Endothelial cell of umbilical vein (primary cell): Measurements from ENCODE around the gene TRRAP. TPM values are rescaled to one million over a fixed set of nuclear protein-coding genes. Genes with fewer than 3 reads are reported as not detected.

ENCODE experiments used
- BruUV-seq: library from RNA; stranded (reverse); fragments of 400-500 nt; replicated peaks from 2 replicates; lab custom pipeline; 2021; lab: Mats Ljungman, UMichigan
- CTCF ChIA-PET: fragments of 300-600, 350-600 bp; sonication (Branson Sonifier 250); formaldehyde crosslinking; loops from one replicate; lab custom pipeline; 2021; ENCODE audit warnings: antibody characterized with exemption, inconsistent platforms; lab: Charles Lee
- POLR2A ChIA-PET: fragments of 300-600, 350-600 bp; sonication (Branson Sonifier 250); formaldehyde crosslinking; loops from one replicate; lab custom pipeline; 2021; ENCODE audit warnings: antibody characterized with exemption, inconsistent platforms; lab: Charles Lee
- DNase-seq: peaks from one replicate; pipeline ENCODE4 v3.0.0-alpha.2; 2011; ENCODE audit warnings: low read depth, low spot score
- FAIRE-seq: peaks from 2 replicates; lab custom pipeline; 2011; peaks lifted over from hg19 to GRCh38; lab: Jason Lieb, UNC
- H2AFZ ChIP-seq: 2 replicates; pipeline ENCODE4 v1.6.0; 2012; ENCODE audit warnings: low read depth, low read length, control low read depth, inconsistent platforms
- H3K27ac ChIP-seq: 2 replicates; pipeline ENCODE4 v1.5.1; 2011; ENCODE audit warnings: low read depth, mild to moderate bottlenecking, control low read depth, low read length, moderate library complexity; ENCODE audit not compliant: insufficient read depth
- H3K27me3 ChIP-seq, 2 experiments: 2 replicates each; pipeline versions ENCODE4 v1.6.0 to v1.6.1; 2011; ENCODE audit warnings: low read length in 2 of 2, mixed read lengths in 1 of 2; ENCODE audit not compliant: control insufficient read depth in 2 of 2, insufficient read depth in 2 of 2
- H3K36me3 ChIP-seq, 2 experiments: 2 replicates in 1 of 2; 3 replicates in 1 of 2; pipeline ENCODE4 v1.5.1; 2011; ENCODE audit warnings: low read length in 2 of 2, mild to moderate bottlenecking in 1 of 2, moderate library complexity in 1 of 2; ENCODE audit not compliant: control insufficient read depth in 2 of 2, insufficient read depth in 2 of 2; ENCODE audit errors: extremely low read depth in 1 of 2
- H3K4me1 ChIP-seq: 3 replicates; pipeline ENCODE4 v1.5.1; 2011; ENCODE audit warnings: mild to moderate bottlenecking, low read length; ENCODE audit not compliant: control insufficient read depth, insufficient read depth; ENCODE audit errors: extremely low read depth
- H3K4me2 ChIP-seq: 2 replicates; pipeline ENCODE4 v1.6.1; 2011; ENCODE audit warnings: low read length, control low read depth, mixed read lengths; ENCODE audit not compliant: insufficient read depth
- H3K4me3 ChIP-seq, 3 experiments: fragments of 200-600 bp in 1 of 3; sonication (generic), shearing (Covaris generic) in 1 of 3; replicated peaks in 1 of 3; 2 replicates each; pipeline ENCODE4 v1.5.1; 2011 to 2016; ENCODE audit warnings: control low read depth in 3 of 3, low read length in 3 of 3, mild to moderate bottlenecking in 2 of 3, inconsistent platforms in 1 of 3, low read depth in 1 of 3, moderate library complexity in 1 of 3; ENCODE audit not compliant: insufficient read depth in 1 of 3
- H3K79me2 ChIP-seq: 2 replicates; pipeline ENCODE4 v1.6.0; 2012; ENCODE audit warnings: low read length, inconsistent platforms; ENCODE audit not compliant: control insufficient read depth, insufficient read depth
- H3K9ac ChIP-seq: replicated peaks from 2 replicates; pipeline ENCODE3; 2011; ENCODE audit warnings: low read length, control low read depth; ENCODE audit not compliant: insufficient read depth; ENCODE audit errors: extremely low read depth
- H3K9me1 ChIP-seq: replicated peaks from 3 replicates; pipeline ENCODE4 v1.6.0; 2011; ENCODE audit warnings: mild to moderate bottlenecking, low read length; ENCODE audit not compliant: control insufficient read depth, insufficient read depth; ENCODE audit errors: extremely low read depth
- H3K9me3 ChIP-seq: replicated peaks from 2 replicates; pipeline ENCODE4 v1.5.1; 2012; ENCODE audit warnings: low read length, inconsistent platforms; ENCODE audit not compliant: control insufficient read depth, insufficient read depth
- H4K20me1 ChIP-seq: replicated peaks from 2 replicates; pipeline ENCODE3; 2011; ENCODE audit warnings: mild to moderate bottlenecking, low read length; ENCODE audit not compliant: control insufficient read depth, insufficient read depth; ENCODE audit errors: extremely low read depth
- CTCF ChIP-seq, 2 donors: IDR thresholded peaks; 1 replicate in 1 of 2; 2 replicates in 1 of 2; pipeline ENCODE4 v1.5.1; 2011; ENCODE audit warnings: low read length in 2 of 2, mild to moderate bottlenecking in 2 of 2, moderate library complexity in 2 of 2, control low read depth in 1 of 2, inconsistent platforms in 1 of 2, low read depth in 1 of 2; ENCODE audit not compliant: insufficient read depth in 1 of 2; ENCODE audit errors: extremely low read depth in 1 of 2
- EZH2 ChIP-seq: IDR thresholded peaks from 2 replicates; pipeline ENCODE4 v1.6.1; 2012; ENCODE audit warnings: borderline replicate concordance, low read depth, mild to moderate bottlenecking, moderate library complexity, low read length, inconsistent platforms; ENCODE audit not compliant: severe bottlenecking
- FOS ChIP-seq: IDR thresholded peaks from 2 replicates; pipeline ENCODE4 v1.6.1; 2011; ENCODE audit warnings: mild to moderate bottlenecking, low read length, moderate library complexity, borderline replicate concordance; ENCODE audit not compliant: insufficient read depth
- GATA2 ChIP-seq: IDR thresholded peaks from 2 replicates; pipeline ENCODE4 v1.7.0; 2011; ENCODE audit warnings: low read depth, mild to moderate bottlenecking, moderate library complexity, mixed read lengths, low read length; ENCODE audit not compliant: insufficient read length, insufficient read depth
- JUN ChIP-seq: IDR thresholded peaks from 2 replicates; pipeline ENCODE4 v1.6.1; 2011; ENCODE audit warnings: borderline replicate concordance, low read depth; ENCODE audit not compliant: insufficient read length, insufficient read depth
- MAX ChIP-seq: IDR thresholded peaks from 2 replicates; pipeline ENCODE4 v1.6.1; 2011; ENCODE audit not compliant: insufficient read depth, insufficient read length
- MYC ChIP-seq: IDR thresholded peaks from one replicate; pipeline ENCODE4 v1.6.1; 2011; ENCODE audit warnings: mild to moderate bottlenecking, low read depth, low read length
- POLR2A ChIP-seq: IDR thresholded peaks from 2 replicates; pipeline ENCODE4 v1.6.1; 2012; ENCODE audit warnings: low read depth, mild to moderate bottlenecking, control low read depth, low read length
- POLR2AphosphoS5 ChIP-seq: IDR thresholded peaks from 2 replicates; pipeline ENCODE4 v1.6.1; 2012; ENCODE audit warnings: low read depth, mild to moderate bottlenecking, control low read depth, low read length, moderate library complexity; ENCODE audit not compliant: insufficient read depth
- dilution Hi-C: fragments of 300-500 bp; cut with MboI; formaldehyde crosslinking; loops from one replicate; pipeline ENCODE4 v1.15.0; 2019; ENCODE audit warnings: low sequenced_read_pairs; ENCODE audit not compliant: extremely low pct_ligation_motif_present
- intact Hi-C: fragments of 100-400 bp; cut with micrococcal nuclease; formaldehyde crosslinking; loops from one replicate; pipeline ENCODE4 v1.10.0; 2022
- polyA plus RNA-seq, 4 experiments: library from polyadenylated mRNA; depleted of rRNA in 3 of 4; stranded (reverse) in 3 of 4; unstranded in 1 of 4; fragments of >200 nt; gene quantifications; 2 replicates each; pipeline versions ENCODE4 v1.2.1 to v1.2.3, GENCODE V29; 2011 to 2012; ENCODE audit warnings: missing spikeins in 1 of 4
- total RNA-seq: library from RNA; stranded (reverse); gene quantifications from 2 replicates; pipeline ENCODE4 v1.2.3, GENCODE V29; 2021

The TRRAP gene
- total and polyA plus RNA-seq, 2 donors (not counting 3 experiments of a cell fraction or from before 2014, with no cell fraction given) = 21.8 to 45.8 TPM

GRCh38 chr7:99006739-99007424 is 128.6 kb downstream of the TRRAP start:
- Histone ChIP-seq H3K36me3 (peaks cover 25 to 67% of the 10 kb centered on the region in 2 experiments), H3K9me3 (no peaks in the 10 kb centered on the region), H3K9ac (no peak overlapping the region), H3K9me1 (no peaks in the 10 kb centered on the region), H3K79me2 (no peaks in the 10 kb centered on the region), H2AFZ (no peak overlapping the region), H3K27ac (no peak overlapping the region), H4K20me1 (no peaks in the 10 kb centered on the region), H3K4me2 (no peak overlapping the region), H3K4me1 (no peaks in the 10 kb centered on the region), H3K4me3 (no peak overlapping the region), H3K27me3 (no peaks in the 10 kb centered on the region)
- POLR2A ChIA-PET = no interaction called here
- BruUV-seq = no TSS peak
- CTCF ChIA-PET = no interaction called here
- dilution Hi-C loops = no loop called here
- FAIRE-seq = no peak
- DNase-seq = no peak
- TF ChIP-seq EZH2 (no peak), POLR2AphosphoS5 (no peak)
- intact Hi-C loops = no loop called here

GRCh38 chr7:99008181-99008631 is 129.9 kb downstream of the TRRAP start:
- peaks cover 31 to 64% of the 10 kb centered on the region in 2 experiments for H3K36me3 ChIP-seq
- ChIA-PET CTCF (no interaction called here), POLR2A (no interaction called here)

More at GRCh38 chr7:99008181-99008631, 129.9 kb downstream of the TRRAP start:
- dilution Hi-C loops = no loop called here
- no TSS peak for BruUV-seq
- Histone ChIP-seq H3K27ac (no peak overlapping the region), H3K79me2 (no peaks in the 10 kb centered on the region), H3K9ac (no peak overlapping the region), H3K4me2 (no peak overlapping the region), H3K27me3 (no peaks in the 10 kb centered on the region), H3K9me1 (no peaks in the 10 kb centered on the region), H3K4me3 (no peak overlapping the region), H3K9me3 (no peaks in the 10 kb centered on the region), H3K4me1 (no peaks in the 10 kb centered on the region), H2AFZ (no peak overlapping the region), H4K20me1 (no peaks in the 10 kb centered on the region)
- intact Hi-C loops = no loop called here
- no peak for TF ChIP-seq POLR2A
- no peak for TF ChIP-seq GATA2
- no peak for TF ChIP-seq FOS
- no peak for TF ChIP-seq MYC
- no peak for TF ChIP-seq EZH2
- TF ChIP-seq CTCF (IDR thresholded peaks at IDR 0.05; ENCODE audit: extremely low read depth in 1 of 2, insufficient read depth in 1 of 2, low read depth in 1 of 2, low read length in 2 of 2) = no peak
- TF ChIP-seq POLR2AphosphoS5 = no peak
- TF ChIP-seq JUN = no peak
- TF ChIP-seq MAX = no peak
- FAIRE-seq (no peak), DNase-seq (no peak)
